HG03460 (cell line): ENCODE data around the gene SLC25A13.

ENCODE experiments used
- ATAC-seq: cut with Tn5 transposase; IDR thresholded peaks from one replicate; pipeline ENCODE4 v1.9.1; 2021; ENCODE audit not compliant: unreplicated experiment

The SLC25A13 gene

DNA sequence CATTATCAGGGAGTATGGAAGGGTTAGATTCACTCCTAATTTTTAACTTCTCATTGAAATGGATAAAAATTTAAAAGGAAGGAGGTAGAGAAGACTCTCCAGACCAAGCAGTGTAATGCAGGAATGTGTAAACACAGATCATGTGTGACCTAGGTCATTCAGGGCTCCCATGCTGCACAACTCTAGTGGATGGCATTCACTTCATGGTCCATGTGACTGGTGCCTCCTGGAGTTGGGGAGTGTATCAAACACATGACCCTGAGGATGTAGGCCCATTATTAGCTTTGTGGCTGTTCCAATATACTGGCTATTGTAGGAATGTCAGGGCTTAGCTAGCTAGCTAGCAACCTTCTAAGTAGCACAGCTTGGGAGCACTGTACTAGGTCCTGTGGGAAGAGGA, 109.9 kb downstream of the SLC25A13 start:
- no peak for ATAC-seq

DNA sequence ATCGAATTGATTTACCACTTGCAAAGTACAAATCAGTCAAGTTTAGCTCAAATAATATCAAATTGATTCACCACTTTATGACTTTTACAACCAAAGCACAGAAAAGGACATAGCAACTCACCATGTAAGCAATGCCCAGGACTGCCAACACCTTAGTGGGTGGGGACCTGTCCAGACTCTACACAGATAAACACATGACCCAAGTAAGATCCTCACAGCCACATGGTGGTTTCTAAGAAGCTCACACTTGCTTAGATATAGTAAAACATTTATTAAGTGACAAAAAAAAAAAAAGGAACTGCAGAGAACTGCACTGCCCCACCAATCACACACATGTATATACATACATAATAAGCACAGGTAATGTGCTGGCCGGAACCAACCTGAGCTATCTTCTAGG, 116.2 kb downstream of the SLC25A13 start:
- no peak for ATAC-seq

DNA sequence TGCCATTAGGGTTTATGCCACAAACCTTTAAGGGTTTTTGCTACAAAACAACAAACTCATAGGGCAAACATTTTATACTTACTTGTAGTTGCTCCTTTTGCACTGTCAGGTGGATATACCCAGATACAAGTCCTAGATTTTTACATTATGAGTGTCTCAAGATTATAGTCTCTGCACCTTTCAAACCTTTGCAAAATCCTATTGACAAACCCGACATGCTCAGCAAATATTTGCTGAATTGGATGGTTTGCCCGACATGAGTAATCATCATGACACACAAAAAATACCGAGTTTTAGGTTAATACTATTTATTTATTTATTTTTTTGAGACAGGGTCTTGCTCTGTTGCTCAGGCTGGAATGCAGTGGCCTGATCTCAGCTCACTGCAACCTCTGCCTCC, 117.3 kb downstream of the SLC25A13 start:
- no peak for ATAC-seq

DNA sequence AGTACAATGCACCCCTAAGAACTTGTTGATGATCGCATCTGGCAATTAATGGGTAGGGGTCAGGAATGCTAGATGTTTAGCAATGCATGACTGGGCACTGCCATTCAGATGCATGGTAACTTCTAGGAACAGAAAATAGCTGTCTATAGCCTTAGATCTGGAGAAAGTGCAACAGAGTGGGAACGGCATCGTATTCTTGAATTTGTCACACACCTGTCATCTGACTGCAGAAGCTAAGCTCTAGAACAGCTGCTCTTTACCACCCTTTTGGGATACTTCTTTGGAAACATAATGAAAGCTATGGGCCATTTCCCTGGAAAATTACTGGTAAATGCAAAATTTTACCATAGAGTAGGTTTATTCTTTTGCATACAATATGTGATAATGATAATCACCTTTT, 118.1 kb downstream of the SLC25A13 start:
- ATAC-seq = no peak

DNA sequence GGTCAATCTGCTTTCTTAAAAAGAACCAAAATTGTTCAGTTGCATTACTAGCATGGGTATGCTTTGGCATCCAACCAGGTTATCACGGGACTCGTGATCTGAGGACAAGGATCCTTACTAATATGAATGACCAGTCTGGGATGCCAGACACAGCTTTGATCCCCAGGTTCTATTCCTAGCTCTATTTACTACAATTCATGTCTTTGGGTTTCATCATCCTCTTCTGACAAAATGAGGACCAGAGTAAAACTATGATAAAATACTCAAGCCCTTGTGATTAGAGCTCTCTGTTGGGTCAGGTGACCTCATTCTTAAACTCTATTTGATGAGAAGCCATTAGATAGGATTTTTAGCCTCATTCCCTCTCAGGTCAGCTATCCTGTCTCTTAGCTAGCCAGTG, 119.8 kb downstream of the SLC25A13 start:
- no peak for ATAC-seq

DNA sequence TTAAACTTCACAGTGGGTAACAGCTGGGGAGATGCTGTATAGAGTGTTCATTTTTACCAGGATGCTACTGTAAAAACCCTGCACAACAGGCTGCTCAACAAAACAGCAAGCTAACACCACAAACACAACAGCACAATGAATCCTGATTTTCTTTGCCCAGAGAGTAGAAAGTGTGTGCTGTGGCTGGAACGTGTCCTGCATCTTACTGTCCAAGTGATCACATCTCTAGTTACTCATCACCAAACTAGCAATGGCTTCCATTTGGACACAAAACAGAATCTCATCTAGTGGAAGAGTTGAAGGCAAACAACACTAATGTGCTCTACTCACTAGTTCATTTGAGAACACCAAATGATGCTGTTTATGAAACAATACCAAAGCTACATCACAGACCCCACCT, 121.2 kb downstream of the SLC25A13 start:
- no peak for ATAC-seq

DNA sequence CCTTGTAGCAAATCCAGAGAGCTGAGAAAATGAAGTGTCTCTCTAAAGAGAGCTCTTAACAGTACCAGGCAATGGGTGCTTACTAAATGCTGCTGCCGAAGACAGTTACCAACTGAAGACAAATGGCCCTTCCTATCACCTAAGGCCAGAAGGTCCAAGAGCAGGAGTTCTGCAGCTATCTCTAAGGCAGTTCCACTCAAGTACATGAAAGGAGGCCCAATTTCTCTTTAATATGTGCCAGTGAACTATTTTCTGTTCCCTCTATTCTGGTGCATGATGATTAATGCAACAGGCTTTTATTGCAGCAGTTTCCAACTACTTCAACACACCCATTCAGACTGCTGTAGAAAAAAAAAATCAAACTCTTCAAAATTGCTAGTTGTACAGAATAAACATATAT, 122.5 kb downstream of the SLC25A13 start:
- ATAC-seq = no peak

DNA sequence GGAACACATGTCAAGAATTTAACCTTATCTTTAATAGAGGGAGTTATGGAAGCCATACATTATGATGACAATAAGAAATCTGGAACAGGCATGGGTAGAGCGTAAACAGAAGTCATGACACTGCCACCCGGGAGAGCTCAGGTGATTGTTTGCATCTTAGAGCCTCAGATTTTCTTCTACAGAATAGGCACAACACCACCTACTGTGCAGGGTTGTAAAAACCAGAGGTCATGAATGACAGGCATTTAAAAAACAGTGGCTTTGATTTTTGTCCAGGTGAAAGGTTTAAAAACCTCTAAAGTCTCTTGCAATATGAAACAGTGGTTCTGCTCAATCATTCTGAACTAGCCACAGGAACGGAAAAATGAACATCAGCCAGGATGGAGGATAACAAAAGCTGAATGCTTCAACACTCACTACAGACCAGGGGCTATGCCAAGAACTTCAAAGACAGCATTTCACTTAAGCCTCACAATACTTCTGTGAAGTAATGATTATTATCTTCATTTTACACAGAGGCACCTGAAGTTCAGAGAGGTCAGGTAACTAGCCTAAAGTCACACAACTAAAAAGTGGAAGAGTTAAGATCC, 123.8 kb downstream of the SLC25A13 start:
- no peak for ATAC-seq

DNA sequence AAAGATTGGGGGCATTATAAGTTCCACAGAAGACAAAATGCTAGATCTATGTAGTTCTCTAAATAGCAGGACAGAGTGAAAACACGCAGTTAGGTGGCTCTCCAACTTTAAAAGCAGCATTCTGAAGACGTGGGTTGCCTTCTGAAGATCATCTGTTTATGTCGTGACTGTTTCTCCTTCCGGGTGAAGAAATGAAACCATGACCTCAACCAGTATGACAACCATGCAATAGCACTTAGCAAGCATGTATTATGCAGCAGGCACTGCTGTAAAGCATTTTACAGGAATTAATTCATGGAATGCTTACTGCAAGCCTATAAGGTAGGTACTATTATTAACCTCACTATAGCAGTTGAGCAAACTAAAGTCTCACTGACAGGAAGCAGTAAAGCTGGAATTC, 125.2 kb downstream of the SLC25A13 start:
- no peak for ATAC-seq

DNA sequence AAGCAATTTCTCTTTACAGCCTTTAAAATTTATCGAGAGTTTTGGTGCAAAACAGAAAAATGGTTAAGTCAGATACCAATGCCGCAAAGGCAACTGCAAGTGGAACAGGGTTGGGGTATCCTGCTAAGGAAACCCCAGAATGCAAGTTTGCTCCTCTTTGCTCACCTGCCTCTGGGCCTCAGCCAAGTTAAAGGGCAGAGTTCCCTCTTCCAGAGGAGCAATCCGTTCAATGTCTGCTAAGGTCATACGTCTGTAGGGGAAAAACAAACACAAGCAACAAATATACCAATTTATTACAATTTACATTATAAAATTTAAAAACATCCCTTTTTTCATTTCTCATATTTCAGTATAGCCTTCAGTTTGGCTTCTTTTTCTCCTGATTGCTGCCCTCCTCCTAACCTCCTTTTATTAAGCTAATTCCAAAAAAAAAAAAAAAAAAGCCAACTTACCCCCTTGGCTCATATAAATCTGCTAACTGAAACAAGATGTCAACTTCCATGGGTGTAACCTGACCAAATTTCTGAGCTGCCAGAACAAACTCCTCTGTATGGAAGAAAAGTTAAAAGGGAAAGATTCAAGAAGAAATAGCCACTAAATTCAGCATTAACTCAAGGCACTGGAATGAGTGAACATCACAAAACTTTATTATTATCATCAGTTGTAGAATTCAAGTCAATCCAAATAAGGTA, 132.6 kb downstream of the SLC25A13 start:
- no peak for ATAC-seq

DNA sequence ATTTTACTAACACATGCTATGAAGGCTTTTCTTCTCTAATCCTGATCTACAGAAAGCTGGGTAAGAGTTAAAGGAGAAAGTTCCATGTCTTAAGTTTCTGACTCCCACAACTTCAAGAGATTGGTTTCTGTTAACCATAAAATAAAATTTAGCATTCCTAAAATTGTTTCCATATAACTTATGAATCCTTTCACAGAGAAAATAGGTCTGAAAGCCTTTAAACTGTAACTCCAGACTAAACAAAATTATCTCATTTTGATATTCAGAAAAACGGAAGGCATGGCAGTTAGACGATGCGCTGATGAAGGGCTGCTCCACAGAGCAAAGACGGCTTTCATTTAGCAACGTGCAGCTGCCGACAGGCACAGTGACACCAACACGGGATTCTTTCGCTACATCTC, 133.3 kb downstream of the SLC25A13 start:
- ATAC-seq = no peak

DNA sequence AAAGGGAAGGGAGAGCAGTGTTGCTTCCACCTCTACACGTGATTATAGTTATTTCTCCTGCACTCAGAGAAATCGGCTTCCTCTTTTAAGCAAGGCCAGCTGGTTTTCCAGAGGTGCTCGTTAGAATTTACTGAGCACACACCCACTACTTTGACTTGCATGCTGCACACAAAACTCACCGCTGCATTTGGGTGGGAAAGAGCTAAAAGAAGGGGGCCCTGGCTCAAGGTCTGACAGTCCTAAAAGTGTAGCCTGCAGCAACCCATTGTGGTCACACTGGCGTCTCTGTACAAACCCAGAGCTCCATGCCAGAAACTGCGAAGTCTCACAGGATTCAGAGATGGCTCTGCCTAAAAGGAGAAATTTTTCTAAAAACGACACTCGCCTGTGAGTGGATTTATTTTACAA, 133.7 kb downstream of the SLC25A13 start:
- ATAC-seq = no peak

DNA sequence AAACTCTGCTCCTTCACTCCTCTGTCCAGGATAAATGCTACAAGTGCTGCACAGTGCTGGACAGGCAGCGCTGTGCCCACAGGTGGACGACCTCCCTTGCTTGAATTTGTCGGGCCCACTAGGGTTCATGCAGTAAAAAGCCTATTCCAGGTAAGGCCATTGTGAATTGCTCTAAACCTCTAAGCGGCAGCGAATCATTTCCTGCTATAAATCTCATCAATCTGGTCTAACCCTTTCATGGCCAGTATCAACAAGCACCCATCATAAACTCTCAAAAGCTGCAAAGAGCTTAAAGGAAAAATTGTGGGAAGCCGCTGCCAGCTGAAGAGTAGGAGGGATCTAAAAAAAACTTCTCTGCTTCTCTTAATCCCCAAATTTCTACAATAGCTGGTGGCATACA, 134.2 kb downstream of the SLC25A13 start:
- ATAC-seq = no peak

DNA sequence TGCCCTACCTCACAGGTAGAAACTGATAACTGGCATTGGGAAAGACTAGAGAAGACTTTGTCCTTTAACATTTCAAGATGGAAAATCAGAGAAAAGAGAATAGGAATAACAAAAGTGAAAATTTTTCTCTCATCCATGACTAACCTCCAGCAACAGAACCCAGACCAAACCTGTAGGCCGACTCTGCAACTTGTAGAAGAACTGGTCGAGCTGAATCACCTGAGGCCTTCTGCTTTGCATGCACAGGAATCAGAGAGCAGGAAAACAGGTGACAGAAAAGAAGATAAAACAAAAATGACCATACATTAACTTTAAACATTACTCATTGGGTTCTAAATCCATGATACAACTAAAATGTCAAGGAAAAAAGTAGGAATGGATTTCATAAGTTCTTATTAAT, 137.1 kb downstream of the SLC25A13 start:
- ATAC-seq = no peak

DNA sequence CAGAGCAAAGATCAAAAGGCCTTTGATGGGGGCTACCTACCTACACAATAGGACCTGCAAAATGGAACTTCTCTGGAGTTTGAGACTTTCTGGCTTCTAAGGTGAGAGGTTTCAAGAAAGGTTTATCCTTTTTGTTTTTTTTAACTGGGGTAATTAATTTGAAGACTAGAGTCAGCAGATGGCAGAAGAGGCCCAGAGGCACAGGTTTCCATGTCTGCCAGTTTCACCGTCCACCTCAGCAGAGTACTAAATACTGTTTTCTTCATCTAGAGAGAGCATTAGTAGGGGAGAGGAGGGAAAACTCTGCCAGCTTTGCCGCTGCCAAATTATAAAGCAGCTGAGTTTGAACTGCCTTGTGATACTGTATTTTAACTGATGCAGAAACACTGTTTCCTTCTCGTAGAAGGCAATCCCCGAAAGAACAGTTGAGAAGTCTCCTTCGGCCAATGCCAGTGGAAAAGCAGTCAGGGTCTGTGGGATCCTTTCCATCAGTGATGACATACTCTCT, 138.7 kb downstream of the SLC25A13 start:
- no peak for ATAC-seq

DNA sequence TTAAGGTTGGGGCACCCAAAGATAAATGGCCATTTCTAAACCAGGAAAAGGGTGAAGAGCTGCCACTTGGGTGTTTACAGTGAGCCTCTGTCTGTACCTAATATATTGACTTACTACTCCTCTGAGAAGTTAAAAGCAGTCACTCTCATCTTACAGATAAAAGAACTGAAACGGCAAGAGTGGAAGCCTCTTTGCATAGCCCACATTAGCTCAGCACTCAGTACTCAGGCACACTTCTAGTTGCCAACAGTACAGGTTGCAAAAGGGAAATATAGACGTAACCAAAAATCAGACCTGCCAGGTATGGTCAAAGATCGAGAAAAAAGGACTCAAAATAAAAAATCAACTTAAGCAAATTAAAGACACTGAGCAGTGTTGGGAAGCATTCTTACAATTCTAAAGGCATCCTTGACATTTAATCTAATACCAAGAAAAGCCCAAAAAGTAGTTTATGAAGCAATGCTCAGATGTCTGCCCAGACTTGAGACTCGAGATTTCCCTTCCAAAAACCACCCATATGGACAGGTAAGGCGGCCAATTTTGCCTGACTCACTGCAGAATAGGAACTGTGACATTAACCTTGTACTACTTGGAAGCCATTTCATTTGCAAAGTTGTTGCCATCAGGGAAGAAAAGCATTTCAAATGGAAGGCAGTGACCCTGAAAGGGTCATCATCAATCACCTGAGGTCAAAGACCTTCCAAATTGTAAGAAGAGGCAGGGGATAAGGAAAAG, 139.3 kb downstream of the SLC25A13 start:
- no peak for ATAC-seq

DNA sequence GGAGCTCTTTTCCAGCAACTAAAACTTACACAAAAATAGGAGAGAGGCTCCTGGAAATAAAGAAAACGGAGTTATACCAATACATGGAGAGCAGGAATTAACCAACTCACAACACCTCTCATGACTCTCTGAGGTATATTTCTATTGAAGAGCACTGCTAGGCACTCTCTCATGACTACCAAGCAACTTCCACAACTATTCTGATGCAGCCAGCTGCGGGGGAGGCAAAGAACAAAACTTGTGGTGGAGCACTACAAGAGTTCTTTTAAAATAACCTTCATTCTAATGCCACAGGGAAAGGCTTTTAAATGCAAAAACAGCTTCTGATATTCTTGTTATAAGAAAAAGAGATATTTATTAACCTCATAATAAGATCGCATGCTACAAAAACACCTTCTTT, 140.7 kb downstream of the SLC25A13 start:
- no peak for ATAC-seq

DNA sequence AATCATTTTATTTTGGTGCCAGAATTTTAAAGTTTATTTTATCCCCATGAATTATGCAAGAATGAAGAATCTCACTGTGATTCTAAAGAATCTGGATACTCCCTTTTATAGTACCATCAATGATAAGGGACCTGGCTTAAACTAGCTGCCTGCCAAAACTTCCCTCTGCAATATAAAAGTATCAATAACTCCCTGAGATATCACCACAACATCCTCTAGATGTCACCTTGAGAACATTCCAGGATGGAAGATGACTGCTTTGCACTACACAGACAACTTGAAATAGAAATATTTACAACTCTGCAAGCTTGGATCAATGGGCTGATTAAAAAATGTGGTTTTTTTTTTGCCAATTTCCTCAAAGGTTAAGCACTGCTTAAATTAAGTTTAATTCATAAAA, 142.1 kb downstream of the SLC25A13 start:
- ATAC-seq = no peak

DNA sequence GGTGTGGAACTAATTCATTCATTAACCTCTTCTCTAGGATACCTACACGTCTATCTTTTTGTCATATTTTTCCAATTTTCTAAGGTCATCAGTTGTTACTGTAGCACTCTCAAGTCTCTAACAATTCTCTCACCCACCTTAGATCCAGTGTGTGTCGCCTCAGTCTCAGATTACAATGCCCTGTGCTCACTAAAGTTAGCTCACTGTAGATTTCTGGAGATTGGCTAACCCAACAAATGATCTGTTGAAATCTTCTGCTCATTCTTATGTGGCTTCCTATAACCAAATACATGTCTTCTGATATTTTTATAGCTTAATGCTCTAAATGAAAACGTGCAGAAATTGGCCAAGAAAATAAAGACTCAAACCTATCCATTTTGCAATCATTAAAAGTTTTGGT, 142.6 kb downstream of the SLC25A13 start:
- ATAC-seq = no peak

DNA sequence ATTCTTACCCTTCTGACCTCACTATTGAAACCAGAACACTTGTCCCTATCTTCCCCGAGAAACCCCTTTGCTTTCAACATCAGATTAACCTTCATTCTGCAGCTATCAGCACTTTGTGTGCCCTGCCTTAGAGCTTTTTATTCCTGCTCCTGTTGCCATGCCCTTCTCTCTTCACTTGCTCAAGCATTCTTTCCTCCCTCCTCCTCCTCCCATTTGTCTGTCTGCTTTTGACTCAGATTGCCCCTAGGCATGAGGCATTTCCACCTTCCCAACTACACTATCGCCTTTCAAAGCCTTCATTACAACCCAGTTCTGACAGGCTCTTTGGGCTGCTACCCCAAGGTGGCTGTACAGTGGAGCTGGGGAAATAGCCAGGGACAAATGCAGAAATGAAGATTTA, 143.3 kb downstream of the SLC25A13 start:
- ATAC-seq = no peak

DNA sequence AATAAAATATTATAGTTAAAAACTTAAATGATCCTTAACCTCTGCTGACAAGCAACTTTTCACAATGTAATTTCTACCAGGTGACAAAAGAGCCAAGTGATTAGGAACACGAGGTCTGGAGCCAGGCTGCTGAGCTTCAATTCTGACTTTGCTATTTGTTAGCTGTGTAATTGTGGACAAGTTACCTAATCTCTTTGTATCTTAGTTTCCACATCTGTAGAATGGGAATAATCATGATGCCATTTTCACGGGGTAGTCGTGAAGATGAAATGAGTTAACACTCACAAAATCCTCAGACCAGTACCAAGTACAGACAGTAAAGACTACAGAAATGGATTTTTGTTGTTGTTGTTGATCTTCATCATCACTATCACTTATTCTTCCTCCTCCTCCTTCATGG, 144.5 kb downstream of the SLC25A13 start:
- no peak for ATAC-seq

DNA sequence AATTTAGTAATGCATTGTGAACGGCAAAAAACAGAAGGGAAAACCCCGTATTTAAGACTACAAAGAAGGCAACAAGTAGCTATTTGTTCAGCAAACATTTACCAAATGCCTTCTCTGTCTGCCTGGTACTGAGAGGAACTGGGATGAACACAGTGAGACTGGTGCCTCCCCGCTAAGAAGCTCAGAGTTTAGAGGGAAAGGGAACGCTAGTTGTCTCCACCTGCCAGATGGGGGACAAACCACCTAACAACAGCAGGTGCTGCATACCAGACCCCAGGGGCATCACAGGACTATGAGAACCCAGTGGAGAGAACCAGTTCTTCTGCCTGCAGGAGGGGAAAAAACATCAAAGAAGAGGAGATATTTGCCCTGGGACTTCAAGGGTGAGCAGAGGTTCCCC, 147.1 kb downstream of the SLC25A13 start:
- ATAC-seq = no peak
